HG03439 (cell line): Measurements from ENCODE around the gene ST6GALNAC4.

Source experiments
- ATAC-seq: cut with Tn5 transposase; IDR thresholded peaks from one replicate; pipeline ENCODE4 v1.9.1; 2021; ENCODE audit warnings: mild to moderate bottlenecking, moderate library complexity; ENCODE audit not compliant: unreplicated experiment

The ST6GALNAC4 gene

DNA sequence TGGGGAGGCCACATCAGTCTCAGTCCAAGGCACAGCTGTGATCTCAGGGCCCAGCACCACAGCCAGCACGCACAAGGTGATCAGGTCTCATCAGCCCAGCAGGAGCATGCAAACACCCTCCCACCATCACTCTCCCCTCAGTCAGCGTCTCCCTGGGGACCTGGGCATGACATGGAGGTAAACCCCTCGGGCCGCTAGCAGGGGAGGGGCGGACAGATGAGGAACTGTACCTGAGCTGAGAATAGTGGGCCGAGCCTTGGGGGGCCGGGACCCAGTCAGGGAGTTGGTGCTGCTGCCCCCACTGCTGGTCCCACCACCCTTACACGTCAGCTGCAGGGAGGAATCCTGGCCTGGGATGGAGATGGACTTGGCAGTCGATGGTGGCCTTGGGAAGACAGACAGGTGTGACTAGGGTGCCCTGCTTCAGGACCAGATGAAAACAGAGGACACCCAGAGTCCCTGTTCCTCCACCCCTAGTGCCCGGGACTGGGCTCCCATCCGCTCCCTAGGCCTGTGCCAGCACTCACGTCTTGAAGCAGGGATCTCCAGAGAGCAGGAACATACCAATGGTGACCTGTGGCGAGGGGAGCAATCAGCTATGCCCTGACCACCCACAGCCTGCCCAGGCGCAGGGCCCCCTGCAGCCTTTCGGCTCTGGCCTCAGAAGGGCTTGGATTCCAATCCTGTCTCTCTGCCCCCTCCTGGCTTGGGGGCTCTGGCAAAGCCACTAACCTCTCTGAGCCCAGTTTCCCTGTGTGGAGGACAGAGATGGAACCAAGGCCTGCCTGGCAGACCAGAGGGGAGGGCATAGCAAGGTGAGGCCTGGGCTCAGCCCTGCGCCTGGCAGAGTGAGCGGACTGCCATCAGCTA lies 31.2 kb upstream of the ST6GALNAC4 start:
- no peak for ATAC-seq

DNA sequence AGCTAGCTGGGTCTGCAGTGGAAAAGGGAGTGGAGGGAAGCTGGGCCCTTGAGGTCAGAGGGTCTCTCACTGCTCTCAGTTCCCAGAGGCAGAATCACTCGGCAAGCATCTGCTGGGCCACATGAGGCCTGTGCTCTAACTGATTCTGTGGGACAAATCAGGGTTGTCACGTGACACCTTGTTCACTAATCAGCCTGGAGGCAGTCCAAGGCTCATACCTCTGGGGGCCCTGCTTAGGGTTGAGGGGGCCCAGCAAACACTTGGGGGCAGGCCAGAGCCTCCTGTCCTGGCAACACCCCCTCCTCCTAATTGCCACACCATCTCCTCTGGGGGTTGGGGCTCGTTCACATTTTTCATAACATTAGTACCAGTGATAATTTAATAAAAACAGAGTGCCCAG lies 29.9 kb upstream of the ST6GALNAC4 start:
- ATAC-seq: no peak

DNA sequence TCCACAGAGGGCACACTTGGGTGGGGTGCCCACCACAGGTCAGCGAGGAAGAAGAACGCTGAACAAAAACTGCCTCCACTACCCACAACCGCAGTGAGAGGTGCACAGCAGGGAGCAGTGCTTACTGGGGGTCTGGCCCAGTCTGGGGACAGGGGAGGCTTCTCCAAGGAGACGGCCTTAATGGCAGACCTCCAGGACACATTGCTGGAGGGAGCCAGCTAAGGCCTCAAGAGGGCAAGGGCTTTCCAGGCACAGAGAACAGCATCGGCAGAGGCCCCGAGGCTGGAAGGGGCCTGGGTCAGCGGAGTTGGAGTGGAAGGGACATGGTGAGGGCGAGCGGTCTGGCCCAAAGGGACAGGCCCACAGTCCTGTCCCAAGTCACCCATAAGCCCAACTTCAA lies 29.1 kb upstream of the ST6GALNAC4 start:
- ATAC-seq: no peak

- ATAC-seq: no peak
These were observed 28.5 kb upstream of the ST6GALNAC4 start for GRCh38 chr9:127945338-127945737.

GRCh38 chr9:127944586-127945218 lies 27.9 kb upstream of the ST6GALNAC4 start:
- no peak for ATAC-seq

- peak; percentile 40 for ATAC-seq
These were observed 26.9 kb upstream of the ST6GALNAC4 start for GRCh38 chr9:127943731-127944144.

DNA sequence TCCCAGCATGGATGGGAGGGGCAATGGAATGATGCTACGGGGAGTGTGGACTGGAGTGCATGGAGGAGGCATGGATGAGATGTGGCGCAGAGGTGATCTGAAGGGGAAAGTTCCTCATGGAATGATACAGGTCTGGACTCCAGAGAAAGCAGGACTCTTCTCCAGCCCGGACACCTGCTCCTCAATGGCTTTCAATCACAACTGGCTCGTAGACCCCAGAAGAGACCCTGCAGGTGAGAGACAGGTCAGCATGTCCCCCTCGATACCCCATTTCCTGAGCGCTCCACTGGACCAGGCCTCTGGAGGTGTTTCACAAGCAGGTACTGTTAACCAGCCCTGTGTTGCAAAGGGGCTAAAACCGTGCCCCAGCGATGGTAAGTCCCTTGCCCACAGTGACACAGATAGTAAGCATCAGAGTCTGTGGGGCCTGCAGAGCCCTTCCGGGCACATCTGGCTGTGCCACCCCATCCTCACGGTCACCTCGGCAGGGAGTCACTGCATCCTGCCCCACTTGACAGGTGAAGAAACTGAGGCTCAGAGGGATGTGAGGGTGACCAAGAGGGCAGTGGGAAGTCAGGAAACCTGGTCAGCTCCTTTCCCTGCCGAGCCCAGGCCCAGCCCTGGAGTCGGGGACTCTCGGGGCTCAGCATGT lies 26.3 kb upstream of the ST6GALNAC4 start:
- ATAC-seq: peak; percentile 4

GRCh38 chr9:127942216-127943010 lies 25.6 kb upstream of the ST6GALNAC4 start:
- no peak for ATAC-seq

DNA sequence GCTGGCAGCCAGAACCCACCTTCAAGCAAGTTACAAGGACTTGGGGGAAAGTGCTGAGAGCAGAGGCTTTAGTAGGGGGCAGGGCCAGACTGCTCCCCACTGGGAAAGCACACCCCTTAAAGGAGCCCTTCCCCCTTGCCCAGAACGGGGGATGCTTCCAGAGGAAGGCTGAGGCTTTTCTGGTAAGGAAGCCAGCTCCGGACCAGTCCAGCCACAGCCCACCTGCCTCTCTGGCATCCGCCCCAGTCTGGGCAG lies 25.0 kb upstream of the ST6GALNAC4 start:
- no peak for ATAC-seq

GRCh38 chr9:127941062-127941960 lies 24.5 kb upstream of the ST6GALNAC4 start:
- no peak for ATAC-seq

DNA sequence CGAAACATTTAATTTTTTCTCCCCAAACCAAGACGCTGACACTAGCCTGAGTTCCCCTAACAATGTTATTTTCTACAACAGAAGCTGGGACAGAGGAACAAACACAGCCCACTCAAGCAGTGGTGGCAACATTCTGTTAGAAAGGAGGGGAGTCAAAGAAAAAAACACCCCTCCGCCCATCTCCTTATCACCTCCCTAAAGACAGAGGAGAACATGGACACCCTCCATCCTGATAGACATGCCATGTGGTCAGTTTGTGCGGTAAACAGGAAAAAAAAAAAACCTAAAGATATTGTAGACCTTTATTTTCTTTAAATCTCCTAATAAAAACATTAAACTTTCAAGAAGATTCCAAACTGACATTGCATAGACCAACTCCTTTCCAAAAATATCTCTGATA lies 23.8 kb upstream of the ST6GALNAC4 start:
- no peak for ATAC-seq

DNA sequence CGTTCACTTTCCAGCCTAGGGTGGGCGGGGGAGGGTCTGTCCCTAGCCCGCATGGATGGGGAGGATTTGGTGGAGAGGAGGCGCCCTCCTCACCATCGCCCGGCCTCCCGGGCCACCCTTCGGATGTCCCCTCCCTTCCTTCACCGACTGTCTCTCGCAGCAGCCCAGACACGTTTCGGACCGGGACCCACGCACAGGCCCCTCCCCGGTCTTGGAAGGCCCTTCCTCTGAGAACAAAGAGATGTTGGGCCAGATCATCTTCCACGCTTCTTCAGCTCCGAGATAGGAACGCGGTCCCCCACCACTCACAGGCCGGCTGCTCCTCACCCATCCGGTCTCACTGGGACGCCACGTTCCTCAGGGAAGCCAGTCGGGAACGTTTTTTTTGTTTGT lies 21.5 kb upstream of the ST6GALNAC4 start:
- no peak for ATAC-seq

- peak; percentile 66 for ATAC-seq
These were observed 20.8 kb upstream of the ST6GALNAC4 start, which contains the start of gene DPM2 for GRCh38 chr9:127937388-127938297. Gene DPM2, minus strand, starts transcription at chr9:127937854. Its CDS starts 34 bp downstream, at chr9:127937820.

GRCh38 chr9:127937056-127937387 lies 20.2 kb upstream of the ST6GALNAC4 start:
- ATAC-seq: no peak

- ATAC-seq: no peak
These were observed 19.6 kb upstream of the ST6GALNAC4 start for GRCh38 chr9:127936347-127936852.

DNA sequence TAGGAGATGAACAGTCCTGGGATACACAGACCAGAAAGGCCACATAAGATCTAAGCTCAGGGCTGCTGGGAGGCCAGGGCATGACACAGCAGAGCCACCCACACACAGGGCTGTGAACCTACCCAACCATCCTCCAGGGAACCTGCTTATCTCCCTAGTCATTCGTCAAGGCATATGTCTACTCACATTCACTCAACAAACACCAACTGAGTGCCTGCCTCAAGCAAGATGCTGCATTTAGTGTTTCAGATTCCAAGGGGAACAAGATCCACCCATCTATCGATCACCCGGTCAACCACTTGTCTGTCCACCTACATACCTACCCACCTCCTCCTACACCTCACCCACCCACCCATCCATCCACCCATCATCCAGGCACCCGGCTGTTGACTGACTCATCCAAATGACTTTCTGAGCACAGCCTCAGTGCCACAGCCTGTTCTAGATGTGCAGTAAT lies 19.0 kb upstream of the ST6GALNAC4 start:
- ATAC-seq: no peak

DNA sequence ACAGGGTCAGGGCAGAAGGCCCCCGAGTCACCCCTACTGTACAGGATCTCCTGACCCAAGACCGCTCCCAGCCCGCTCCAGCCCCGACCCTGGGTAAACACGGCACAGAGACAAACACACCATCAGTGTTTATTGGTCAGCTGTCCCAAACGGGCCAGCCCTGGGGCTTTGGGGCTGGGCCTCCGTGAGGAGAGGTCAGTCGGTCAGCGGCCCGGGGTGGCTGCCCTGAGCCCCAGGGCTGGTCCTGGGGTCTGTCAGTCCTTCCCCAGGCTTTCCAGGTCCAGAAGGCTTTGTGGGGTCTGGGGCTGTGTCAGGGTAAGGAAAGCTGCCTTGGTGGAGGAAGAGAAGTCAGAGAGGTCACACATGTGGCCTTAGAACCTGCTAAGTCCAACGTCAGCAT lies 18.1 kb upstream of the ST6GALNAC4 start:
- ATAC-seq: no peak

DNA sequence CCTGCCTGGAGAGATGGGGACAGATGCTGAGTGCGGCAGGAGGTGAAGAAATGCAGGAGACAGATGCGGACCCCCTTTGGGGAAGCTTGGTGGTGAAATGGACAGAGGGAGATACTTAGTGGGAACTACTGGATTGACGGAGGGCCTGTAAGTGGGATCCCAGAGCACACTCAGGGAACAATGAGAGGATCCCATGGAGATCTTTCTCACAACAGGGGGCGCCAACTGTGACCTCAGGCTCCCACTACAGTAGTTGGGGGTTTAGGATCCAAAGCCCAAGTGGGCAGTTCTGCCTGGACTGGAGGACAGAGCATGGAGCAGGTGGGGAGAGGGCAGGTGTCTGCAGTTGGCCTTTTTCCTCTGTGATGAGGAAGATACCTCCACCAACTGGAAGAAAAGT lies 17.4 kb upstream of the ST6GALNAC4 start:
- ATAC-seq: no peak
